Activated naive CD4-positive, alpha-beta T cell treated with anti-CD3 and anti-CD28 coated beads, Interleukin-2, amount 50 U/mL, for 24 hours (primary cell): ENCODE data around the gene LRRC43.

Source experiments
- H3K27ac Mint-ChIP-seq: one replicate; pipeline ENCODE4 v1.8.0; 2021; ENCODE audit warnings: mild to moderate bottlenecking, mixed read lengths
- H3K27me3 Mint-ChIP-seq: one replicate; pipeline ENCODE4 v1.8.0; 2021; ENCODE audit warnings: mixed read lengths
- H3K36me3 Mint-ChIP-seq: one replicate; pipeline ENCODE4 v1.8.0; 2021; ENCODE audit warnings: mixed read lengths
- H3K4me1 Mint-ChIP-seq: one replicate; pipeline ENCODE4 v1.8.0; 2021; ENCODE audit warnings: mixed read lengths
- H3K4me3 Mint-ChIP-seq: one replicate; pipeline ENCODE4 v1.8.0; 2021; ENCODE audit warnings: mild to moderate bottlenecking, mixed read lengths
- H3K9me3 Mint-ChIP-seq: one replicate; pipeline ENCODE4 v1.8.0; 2021; ENCODE audit warnings: mixed read lengths

LRRC43 gene

GRCh38 chr12:122182887-122183587, at the start of gene LRRC43:
LRRC43 (plus strand) TSS chr12:122183123; CDS start chr12:122183145, 22 bp downstream.
- Mint-ChIP-seq H3K36me3 (no peaks in the 10 kb centered on the region), H3K9me3 (no peaks in the 10 kb centered on the region), H3K4me3 (peak within 1 kb of the TSS; percentile 90), H3K27ac (peak within 1 kb of the TSS; percentile 23), H3K4me1 (peaks cover 7% of the 10 kb centered on the region), H3K27me3 (no peaks in the 10 kb centered on the region)

GRCh38 chr12:122133192-122133950, 49.6 kb upstream of the LRRC43 start:
- H3K9me3 Mint-ChIP-seq: no peaks in the 10 kb centered on the region
- no peak overlapping the region for H3K4me3 Mint-ChIP-seq
- no peak overlapping the region for H3K27ac Mint-ChIP-seq
- H3K4me1 Mint-ChIP-seq: no peaks in the 10 kb centered on the region
- peaks cover 2% of the 10 kb centered on the region for H3K36me3 Mint-ChIP-seq
- no peaks in the 10 kb centered on the region for H3K27me3 Mint-ChIP-seq

- H3K36me3 Mint-ChIP-seq: no peaks in the 10 kb centered on the region
- no peaks in the 10 kb centered on the region for H3K4me1 Mint-ChIP-seq
- no peaks in the 10 kb centered on the region for H3K27me3 Mint-ChIP-seq
- no peak overlapping the region for H3K27ac Mint-ChIP-seq
- no peaks in the 10 kb centered on the region for H3K9me3 Mint-ChIP-seq
- H3K4me3 Mint-ChIP-seq: no peak overlapping the region
Observed at GRCh38 chr12:122135437-122136031, 47.4 kb upstream of the LRRC43 start.

- Mint-ChIP-seq H3K9me3 (no peaks in the 10 kb centered on the region), H3K36me3 (no peaks in the 10 kb centered on the region), H3K27ac (no peak overlapping the region), H3K4me3 (no peak overlapping the region), H3K27me3 (no peaks in the 10 kb centered on the region), H3K4me1 (no peaks in the 10 kb centered on the region)
Observed at GRCh38 chr12:122137229-122137628, 45.7 kb upstream of the LRRC43 start.

GRCh38 chr12:122137681-122138080, 45.2 kb upstream of the LRRC43 start:
- no peak overlapping the region for H3K27ac Mint-ChIP-seq
- H3K36me3 Mint-ChIP-seq: no peaks in the 10 kb centered on the region
- no peak overlapping the region for H3K4me3 Mint-ChIP-seq
- H3K27me3 Mint-ChIP-seq: no peaks in the 10 kb centered on the region
- no peaks in the 10 kb centered on the region for H3K4me1 Mint-ChIP-seq
- H3K9me3 Mint-ChIP-seq: no peaks in the 10 kb centered on the region

GRCh38 chr12:122138181-122138580, 44.7 kb upstream of the LRRC43 start:
- Mint-ChIP-seq H3K27me3 (no peaks in the 10 kb centered on the region), H3K4me1 (no peaks in the 10 kb centered on the region), H3K27ac (no peak overlapping the region), H3K4me3 (no peak overlapping the region), H3K36me3 (no peaks in the 10 kb centered on the region), H3K9me3 (no peaks in the 10 kb centered on the region)

- Mint-ChIP-seq H3K4me3 (no peak overlapping the region), H3K4me1 (no peaks in the 10 kb centered on the region), H3K27me3 (no peaks in the 10 kb centered on the region), H3K9me3 (no peaks in the 10 kb centered on the region), H3K36me3 (no peaks in the 10 kb centered on the region), H3K27ac (no peak overlapping the region)
Observed at GRCh38 chr12:122138616-122139015, 44.3 kb upstream of the LRRC43 start.

GRCh38 chr12:122139266-122139665, 43.7 kb upstream of the LRRC43 start:
- H3K27ac Mint-ChIP-seq: no peak overlapping the region
- no peaks in the 10 kb centered on the region for H3K27me3 Mint-ChIP-seq
- H3K4me3 Mint-ChIP-seq: no peak overlapping the region
- no peaks in the 10 kb centered on the region for H3K36me3 Mint-ChIP-seq
- no peaks in the 10 kb centered on the region for H3K9me3 Mint-ChIP-seq
- no peaks in the 10 kb centered on the region for H3K4me1 Mint-ChIP-seq

GRCh38 chr12:122139941-122140340, 43.0 kb upstream of the LRRC43 start:
- H3K4me1 Mint-ChIP-seq: no peaks in the 10 kb centered on the region
- no peaks in the 10 kb centered on the region for H3K27me3 Mint-ChIP-seq
- no peak overlapping the region for H3K27ac Mint-ChIP-seq
- H3K4me3 Mint-ChIP-seq: no peak overlapping the region
- H3K36me3 Mint-ChIP-seq: no peaks in the 10 kb centered on the region
- no peaks in the 10 kb centered on the region for H3K9me3 Mint-ChIP-seq

- no peaks in the 10 kb centered on the region for H3K4me1 Mint-ChIP-seq
- no peaks in the 10 kb centered on the region for H3K36me3 Mint-ChIP-seq
- H3K4me3 Mint-ChIP-seq: no peak overlapping the region
- H3K27me3 Mint-ChIP-seq: no peaks in the 10 kb centered on the region
- H3K27ac Mint-ChIP-seq: no peak overlapping the region
- no peaks in the 10 kb centered on the region for H3K9me3 Mint-ChIP-seq
Observed at GRCh38 chr12:122140467-122141257, 42.3 kb upstream of the LRRC43 start.

- H3K4me3 Mint-ChIP-seq: no peak overlapping the region
- H3K27ac Mint-ChIP-seq: no peak overlapping the region
- H3K36me3 Mint-ChIP-seq: no peaks in the 10 kb centered on the region
Observed at GRCh38 chr12:122141911-122142725, 40.8 kb upstream of the LRRC43 start.

GRCh38 chr12:122142857-122143256, 40.1 kb upstream of the LRRC43 start:
- H3K36me3 Mint-ChIP-seq: no peaks in the 10 kb centered on the region
- H3K27ac Mint-ChIP-seq: no peak overlapping the region
- H3K4me1 Mint-ChIP-seq: no peaks in the 10 kb centered on the region
- no peaks in the 10 kb centered on the region for H3K9me3 Mint-ChIP-seq
- H3K4me3 Mint-ChIP-seq: no peak overlapping the region
- no peaks in the 10 kb centered on the region for H3K27me3 Mint-ChIP-seq

More at GRCh38 chr12:122141911-122142725, 40.8 kb upstream of the LRRC43 start:
- Mint-ChIP-seq H3K9me3 (no peaks in the 10 kb centered on the region), H3K4me1 (no peaks in the 10 kb centered on the region), H3K27me3 (no peaks in the 10 kb centered on the region)

- no peaks in the 10 kb centered on the region for H3K9me3 Mint-ChIP-seq
- H3K4me3 Mint-ChIP-seq: no peak overlapping the region
- no peaks in the 10 kb centered on the region for H3K27me3 Mint-ChIP-seq
- no peak overlapping the region for H3K27ac Mint-ChIP-seq
- peaks cover 6% of the 10 kb centered on the region for H3K4me1 Mint-ChIP-seq
- H3K36me3 Mint-ChIP-seq: no peaks in the 10 kb centered on the region
Observed at GRCh38 chr12:122144885-122145284, 38.0 kb upstream of the LRRC43 start.

GRCh38 chr12:122145505-122146330, 37.2 kb upstream of the LRRC43 start:
- H3K27ac Mint-ChIP-seq: no peak overlapping the region
- no peaks in the 10 kb centered on the region for H3K27me3 Mint-ChIP-seq
- H3K4me1 Mint-ChIP-seq: peaks cover 6% of the 10 kb centered on the region
- H3K4me3 Mint-ChIP-seq: no peak overlapping the region
- no peaks in the 10 kb centered on the region for H3K36me3 Mint-ChIP-seq
- H3K9me3 Mint-ChIP-seq: no peaks in the 10 kb centered on the region
